Inflammatory macrophage treated with lipopolysaccharide for 4 hours (primary cell): ENCODE data around the gene PCDHGA4.
"Not testable (repeated sequence)": the region's sequence is repeated elsewhere in the genome, so short reads cannot be mapped to it uniquely, and the experiment has no call there.

Experiments used
- DNase-seq: peaks from one replicate; pipeline ENCODE4 v3.0.0-alpha.2; 2020

Gene PCDHGA4

GRCh38 chr5:141349917-141350619, 4.8 kb upstream of the PCDHGA4 start, which contains the start of gene PCDHGB1:
TSS of gene PCDHGB1 (plus strand) at chr5:141350099. CDS start at chr5:141350261, 162 bp downstream.
- DNase-seq: no peak

DNA sequence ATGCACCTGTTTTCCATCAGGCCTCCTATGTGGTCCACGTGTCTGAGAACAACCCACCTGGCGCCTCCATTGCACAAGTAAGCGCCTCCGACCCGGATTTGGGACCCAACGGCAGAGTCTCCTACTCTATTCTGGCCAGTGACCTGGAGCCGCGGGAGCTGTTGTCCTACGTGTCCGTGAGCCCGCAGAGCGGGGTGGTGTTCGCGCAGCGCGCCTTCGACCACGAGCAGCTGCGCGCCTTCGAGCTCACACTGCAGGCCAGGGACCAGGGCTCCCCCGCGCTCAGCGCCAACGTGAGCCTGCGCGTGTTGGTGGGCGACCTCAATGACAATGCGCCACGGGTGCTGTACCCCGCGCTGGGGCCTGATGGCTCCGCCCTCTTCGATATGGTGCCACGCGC, 3.2 kb upstream of the PCDHGA4 start:
- no peak for DNase-seq

DNA sequence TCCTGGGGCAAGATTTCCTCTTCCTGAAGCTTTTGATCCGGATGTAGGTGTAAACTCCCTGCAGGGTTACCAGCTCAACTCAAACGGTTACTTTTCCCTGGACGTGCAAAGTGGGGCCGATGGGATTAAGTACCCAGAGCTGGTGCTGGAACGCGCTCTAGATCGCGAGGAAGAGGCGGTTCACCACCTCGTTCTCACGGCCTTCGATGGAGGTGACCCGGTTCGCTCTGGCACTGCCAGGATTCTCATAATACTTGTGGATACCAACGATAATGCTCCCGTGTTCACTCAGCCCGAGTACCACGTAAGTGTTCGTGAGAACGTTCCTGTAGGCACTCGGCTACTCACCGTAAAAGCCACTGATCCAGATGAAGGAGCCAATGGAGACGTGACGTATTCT, 820 bp downstream of the PCDHGA4 start:
- DNase-seq: no peak

DNA sequence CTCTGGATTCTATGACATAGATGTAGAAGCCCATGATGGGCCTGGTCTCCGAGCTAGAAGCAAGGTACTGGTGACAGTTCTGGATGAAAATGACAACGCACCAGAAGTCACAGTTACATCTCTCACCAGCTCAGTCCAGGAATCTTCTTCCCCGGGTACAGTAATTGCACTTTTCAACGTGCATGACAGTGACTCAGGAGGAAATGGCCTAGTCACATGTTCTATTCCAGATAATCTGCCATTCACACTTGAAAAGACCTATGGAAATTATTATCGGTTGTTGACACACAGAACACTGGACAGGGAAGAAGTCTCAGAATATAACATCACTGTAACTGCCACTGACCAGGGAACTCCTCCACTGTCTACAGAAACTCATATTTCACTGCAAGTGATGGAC, 1.3 kb downstream of the PCDHGA4 start:
- DNase-seq: no peak

GRCh38 chr5:141356950-141357349, 2.1 kb downstream of the PCDHGA4 start:
- DNase-seq: no peak

- peak; percentile 15 for DNase-seq
Measured at GRCh38 chr5:141359790-141360426, 5.1 kb downstream of the PCDHGA4 start, which contains the start of gene PCDHGB2. TSS of gene PCDHGB2 (plus strand) at chr5:141359994. CDS start at chr5:141360136, 142 bp downstream.

DNA sequence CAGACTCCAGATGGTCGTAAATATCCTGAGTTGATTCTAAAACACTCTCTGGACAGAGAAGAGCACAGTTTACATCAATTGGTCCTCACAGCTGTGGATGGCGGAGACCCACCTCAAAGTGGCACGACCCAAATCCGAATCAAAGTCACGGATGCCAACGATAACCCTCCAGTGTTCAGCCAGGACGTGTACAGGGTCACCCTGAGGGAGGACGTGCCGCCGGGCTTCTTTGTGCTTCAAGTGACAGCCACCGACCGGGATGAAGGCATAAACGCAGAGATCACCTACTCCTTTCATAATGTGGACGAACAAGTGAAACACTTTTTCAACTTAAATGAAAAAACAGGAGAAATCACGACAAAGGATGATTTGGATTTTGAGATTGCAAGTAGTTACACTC, 5.9 kb downstream of the PCDHGA4 start:
- no peak for DNase-seq

DNA sequence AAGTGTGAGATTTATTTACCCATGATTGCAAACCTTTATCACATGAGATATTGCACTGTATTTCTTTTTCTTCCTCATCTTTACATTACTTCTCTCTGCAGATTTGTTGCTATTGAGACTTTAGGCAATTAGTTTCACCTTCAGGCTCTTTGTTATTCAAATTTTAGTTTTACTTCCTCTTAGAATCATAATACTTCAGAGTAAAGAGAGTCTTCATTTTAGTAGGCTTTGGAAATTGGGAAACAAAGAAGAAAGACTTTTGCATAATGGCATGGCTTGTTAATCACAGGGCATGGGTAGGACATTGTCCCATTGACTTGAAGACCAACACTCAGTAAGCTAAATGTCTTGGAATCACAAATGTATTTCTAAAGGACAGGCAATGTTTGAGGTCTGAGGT, 7.9 kb downstream of the PCDHGA4 start:
- no peak for DNase-seq

- DNase-seq: no peak
Measured at GRCh38 chr5:141363952-141364660, 9.3 kb downstream of the PCDHGA4 start, which contains the start of gene PCDHGA5. TSS of gene PCDHGA5 (plus strand) at chr5:141364162. CDS start at chr5:141364331, 169 bp downstream.

GRCh38 chr5:141366016-141366896, 11.4 kb downstream of the PCDHGA4 start:
- DNase-seq: no peak

DNA sequence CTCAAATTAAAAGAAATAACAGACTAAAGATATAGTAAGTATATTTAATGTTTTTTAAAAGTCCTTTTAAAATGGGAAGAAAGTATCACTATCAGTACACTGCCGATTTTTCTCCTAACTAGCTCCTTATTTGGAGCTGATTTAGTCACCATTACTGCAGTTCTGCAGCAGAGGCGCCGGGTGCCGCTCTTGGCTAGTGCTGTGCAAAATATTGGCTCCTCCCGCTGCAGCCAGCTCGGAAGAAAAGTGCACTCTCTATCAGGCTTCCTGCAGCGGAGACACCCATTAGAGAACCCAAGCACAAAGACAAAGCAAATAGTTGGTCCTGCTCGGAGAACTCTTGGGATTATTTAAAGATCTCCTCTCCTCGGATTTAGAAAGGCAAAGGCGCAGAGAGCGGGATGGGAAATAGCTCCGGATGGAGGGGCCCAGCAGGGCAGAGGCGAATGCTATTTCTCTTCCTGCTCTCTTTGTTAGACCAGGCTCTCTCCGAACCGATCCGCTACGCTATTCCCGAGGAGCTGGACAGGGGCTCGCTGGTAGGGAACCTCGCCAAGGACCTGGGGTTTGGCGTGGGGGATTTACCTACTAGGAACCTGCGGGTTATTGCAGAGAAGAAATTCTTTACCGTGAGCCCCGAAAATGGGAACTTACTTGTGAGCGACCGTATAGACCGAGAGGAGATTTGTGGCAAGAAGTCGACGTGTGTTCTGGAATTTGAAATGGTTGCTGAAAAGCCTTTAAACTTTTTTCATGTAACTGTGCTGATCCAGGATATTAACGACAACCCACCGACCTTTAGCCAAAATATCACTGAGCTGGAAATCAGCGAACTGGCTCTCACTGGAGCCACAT, 15.4 kb downstream of the PCDHGA4 start, which contains the start of gene PCDHGB3:
TSS of gene PCDHGB3 (plus strand) at position 249 of the 855 bp plus-strand sequence. CDS start at position 402, 153 bp downstream.
- no peak for DNase-seq

GRCh38 chr5:141371572-141372475, 17.0 kb downstream of the PCDHGA4 start:
- DNase-seq: no peak

GRCh38 chr5:141373673-141374317, 19.0 kb downstream of the PCDHGA4 start, which contains the start of gene PCDHGA6:
TSS of gene PCDHGA6 (plus strand) at chr5:141373891. CDS start at chr5:141374084, 193 bp downstream.
- no peak for DNase-seq

GRCh38 chr5:141374627-141375026, 19.8 kb downstream of the PCDHGA4 start:
- no peak for DNase-seq

DNA sequence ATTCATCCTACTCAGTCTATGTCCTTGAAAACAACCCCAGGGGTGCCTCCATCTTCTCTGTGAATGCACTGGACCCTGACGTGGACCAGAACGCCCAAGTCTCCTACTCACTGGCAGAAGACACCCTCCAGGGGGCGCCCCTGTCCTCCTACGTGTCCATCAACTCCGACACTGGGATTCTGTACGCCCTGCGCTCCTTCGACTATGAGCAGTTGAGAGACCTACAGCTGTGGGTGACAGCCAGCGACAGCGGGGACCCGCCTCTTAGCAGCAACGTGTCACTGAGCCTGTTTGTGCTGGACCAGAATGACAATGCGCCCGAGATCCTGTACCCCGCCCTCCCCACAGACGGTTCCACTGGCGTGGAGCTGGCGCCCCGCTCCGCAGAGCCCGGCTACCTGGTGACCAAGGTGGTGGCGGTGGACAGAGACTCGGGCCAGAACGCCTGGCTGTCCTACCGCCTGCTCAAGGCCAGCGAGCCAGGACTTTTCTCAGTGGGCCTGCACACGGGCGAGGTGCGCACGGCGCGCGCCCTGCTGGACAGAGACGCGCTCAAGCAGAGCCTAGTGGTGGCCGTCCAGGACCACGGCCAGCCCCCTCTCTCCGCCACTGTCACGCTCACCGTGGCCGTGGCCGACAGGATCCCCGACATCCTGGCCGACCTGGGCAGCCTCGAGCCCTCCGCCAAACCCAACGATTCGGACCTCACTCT, 20.8 kb downstream of the PCDHGA4 start:
- DNase-seq: not testable (repeated sequence)

DNA sequence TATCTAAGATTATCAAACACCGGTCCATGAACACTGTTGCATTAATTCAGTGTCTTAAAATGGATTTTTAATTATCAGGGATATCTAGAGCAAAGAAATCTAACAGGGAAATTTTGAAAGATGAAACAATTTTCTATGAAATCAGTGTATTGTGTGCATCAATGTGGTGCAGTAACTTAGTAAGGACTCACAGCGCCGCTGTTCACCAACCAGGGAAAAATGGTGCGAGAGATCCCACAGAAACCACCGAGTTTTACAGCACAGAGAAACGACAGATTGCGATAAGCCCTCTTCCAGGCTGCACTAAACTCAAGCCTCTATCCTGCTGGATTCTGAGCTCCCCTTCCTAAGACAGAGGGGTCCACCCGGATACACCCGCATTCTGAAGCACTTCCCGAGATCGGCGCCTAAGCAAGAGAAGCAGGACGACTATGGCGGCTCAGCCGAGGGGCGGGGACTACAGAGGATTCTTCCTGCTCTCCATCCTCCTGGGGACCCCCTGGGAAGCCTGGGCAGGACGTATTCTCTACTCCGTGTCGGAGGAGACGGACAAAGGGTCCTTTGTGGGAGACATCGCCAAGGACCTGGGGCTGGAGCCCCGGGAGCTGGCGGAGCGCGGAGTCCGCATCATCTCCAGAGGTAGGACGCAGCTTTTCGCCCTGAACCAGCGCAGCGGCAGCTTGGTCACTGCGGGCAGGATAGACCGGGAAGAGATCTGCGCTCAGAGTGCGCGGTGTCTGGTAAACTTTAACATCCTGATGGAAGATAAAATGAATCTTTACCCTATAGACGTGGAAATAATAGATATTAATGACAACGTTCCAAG, 27.9 kb downstream of the PCDHGA4 start, which contains the start of gene PCDHGA7:
TSS of gene PCDHGA7 (plus strand) at position 274 of the 826 bp plus-strand sequence. CDS start at position 432, 158 bp downstream.
- DNase-seq: no peak

GRCh38 chr5:141383345-141383744, 28.5 kb downstream of the PCDHGA4 start:
- DNase-seq: no peak
